ENCODE results near the gene MMP24. TPM values are rescaled to one million over a fixed set of nuclear protein-coding genes. Genes with fewer than 3 reads are reported as not detected.

MMP24 gene
- polyA plus RNA-seq, 1 of the 3 experiments (the other 2 are of a cell fraction), result 18.1 TPM

- WGBS (ENCODE audit: low lambda C conversion rate), result 96% methylated on average over 4 of the region's 4 CpGs
- Histone ChIP-seq H3K4me2 (no peak overlapping the region), H3K4me1 (ENCODE audit: control insufficient read depth in 1 of 2, insufficient read depth in 2 of 2, low read depth in 1 of 2, low read length in 1 of 2) (peaks cover 21 to 27% of the 10 kb centered on the region in 2 experiments; a peak in 3 of 4 replicates), H2AFZ (ENCODE audit: low read depth) (no peak overlapping the region), H3K9me2 (no peaks in the 10 kb centered on the region), H3K9me3 (no peaks in the 10 kb centered on the region), H3K36me3 (replicated peaks in 1 of 2; ENCODE audit: control insufficient read depth in 1 of 2, insufficient read depth in 2 of 2, low read length in 1 of 2) (no peaks in the 10 kb centered on the region), H3K27me3 (ENCODE audit: insufficient read depth) (no peaks in the 10 kb centered on the region), H3F3A (replicated peaks; ENCODE audit: insufficient read depth) (peaks cover 15% of the 10 kb centered on the region), H3K79me2 (ENCODE audit: insufficient read depth) (no peaks in the 10 kb centered on the region), H3K4me3 (ENCODE audit: low read depth in 2 of 2, low read length in 1 of 2) (no peak overlapping the region), H4K20me1 (ENCODE audit: insufficient read depth) (no peaks in the 10 kb centered on the region), H3K9ac (no peak overlapping the region), H3K27ac (ENCODE audit: low read depth in 2 of 2, low read length in 1 of 2) (no peak overlapping the region)
- ChIA-PET POLR2A (interaction anchor here (0.6 kb wide), 1 partner anchor 234 kb away, joined by 7 read pairs; no protein-coding TSS in a partner anchor), CTCF (interaction anchor here (16.5 kb wide), 1 partner anchor 142 kb away, joined by 323 read pairs; the partner anchor contains the start of gene GDF5)
- DNase-seq, result no peak
- no peak for TF ChIP-seq USF2 (IDR thresholded peaks at IDR 0.05; ENCODE audit: borderline replicate concordance, low read depth, low read length)
- TF ChIP-seq TAF1 (IDR thresholded peaks at IDR 0.05; ENCODE audit: borderline replicate concordance, low read depth, low read length), result no peak
- no peak for TF ChIP-seq GABPA (IDR thresholded peaks at IDR 0.05; ENCODE audit: low read depth)
- TF ChIP-seq SMC3 (IDR thresholded peaks at IDR 0.05; ENCODE audit: low read depth, low read length), result no peak
- TF ChIP-seq EP300 (IDR thresholded peaks at IDR 0.05; ENCODE audit: borderline replicate concordance in 1 of 2, low read depth in 1 of 2, low read length in 1 of 2), result no peak
- no peak for TF ChIP-seq NRF1 (IDR thresholded peaks at IDR 0.05; ENCODE audit: low read depth, low read length)
- TF ChIP-seq RCOR1 (IDR thresholded peaks at IDR 0.05; ENCODE audit: low read length), result no peak
- TF ChIP-seq POLR2AphosphoS5 (IDR thresholded peaks at IDR 0.05; ENCODE audit: low read depth, low read length), result no peak
- TF ChIP-seq PBX3 (IDR thresholded peaks at IDR 0.05), result no peak
- TF ChIP-seq GATA2 (CRISPR knock-in tag; IDR thresholded peaks at IDR 0.05), result no peak
- no peak for TF ChIP-seq NFIC (IDR thresholded peaks at IDR 0.05; ENCODE audit: borderline replicate concordance)
- no peak for TF ChIP-seq FOXJ3 (CRISPR knock-in tag; IDR thresholded peaks at IDR 0.05)
Measured at GRCh38 chr20:35300469-35301262, 74.2 kb downstream of the MMP24 start.

GRCh38 chr20:35301426-35301825, 74.9 kb downstream of the MMP24 start:
- peaks cover 18 to 33% of the 10 kb centered on the region in 2 experiments; a peak in 3 of 4 replicates for H3K4me1 ChIP-seq (ENCODE audit: control insufficient read depth in 1 of 2, insufficient read depth in 2 of 2, low read depth in 1 of 2, low read length in 1 of 2)
- H4K20me1 ChIP-seq (ENCODE audit: insufficient read depth), result no peaks in the 10 kb centered on the region
- peaks cover 20% of the 10 kb centered on the region for H3F3A ChIP-seq (replicated peaks; ENCODE audit: insufficient read depth)
- WGBS (ENCODE audit: low lambda C conversion rate), result 92% methylated on average over 2 of the region's 2 CpGs
- DNase-seq, result no peak
- H3K4me3 ChIP-seq (ENCODE audit: low read depth in 2 of 2, low read length in 1 of 2), result no peak overlapping the region
- ChIA-PET CTCF (interaction anchor here (1.1 to 16.5 kb wide), 2 partner anchors 11 to 141 kb away, joined by 3 to 323 read pairs; partner anchors contain the start of gene GDF5), POLR2A (no interaction called here)
- H3K27ac ChIP-seq (ENCODE audit: low read depth in 2 of 2, low read length in 1 of 2), result no peak overlapping the region
- no peak overlapping the region for H2AFZ ChIP-seq (ENCODE audit: low read depth)
- no peaks in the 10 kb centered on the region for H3K27me3 ChIP-seq (ENCODE audit: insufficient read depth)
- H3K9me3 ChIP-seq, result no peaks in the 10 kb centered on the region
- H3K36me3 ChIP-seq (replicated peaks in 1 of 2; ENCODE audit: control insufficient read depth in 1 of 2, insufficient read depth in 2 of 2, low read length in 1 of 2), result no peaks in the 10 kb centered on the region
- H3K9ac ChIP-seq, result no peak overlapping the region
- TF ChIP-seq FOXM1 (IDR thresholded peaks at IDR 0.05; ENCODE audit: low read depth) (no peak), NFIC (IDR thresholded peaks at IDR 0.05; ENCODE audit: borderline replicate concordance) (no peak)
- no peaks in the 10 kb centered on the region for H3K9me2 ChIP-seq
- H3K4me2 ChIP-seq, result 0 out of 2 replicates have a peak overlapping the region, but pooled peaks have one; percentile 8
- H3K79me2 ChIP-seq (ENCODE audit: insufficient read depth), result no peaks in the 10 kb centered on the region

Data from SK-N-SH (cell line).